Gastrocnemius medialis (tissue), 4 donors: ENCODE measurements around the gene KNDC1. TPM values are rescaled to one million over a fixed set of nuclear protein-coding genes. Genes with fewer than 3 reads are reported as not detected.

Source experiments
- ATAC-seq, 2 donors: fragments of 150-250 bp; one replicate each; pipeline ENCODE4 v1.9.1; 2016
- DNase-seq, 2 donors: peaks; one replicate each; pipeline ENCODE4 v3.0.0-alpha.2; 2019
- H3K27ac ChIP-seq, 4 donors: fragments of 200-600 bp; sonication (generic); 1 replicate in 1 of 4; 2 replicates in 3 of 4; pipeline ENCODE4 v1.5.1; 2016 to 2018; ENCODE audit warnings: mild to moderate bottlenecking in 2 of 4, moderate library complexity in 1 of 4
- H3K27me3 ChIP-seq, 3 donors: fragments of 200-600 bp; sonication (generic) in 2 of 3; 1 replicate in 1 of 3; 2 replicates in 2 of 3; pipeline versions ENCODE4 v1.5.1 to v1.6.0; 2016 to 2019; ENCODE audit warnings: mild to moderate bottlenecking in 1 of 3, moderate library complexity in 1 of 3
- H3K36me3 ChIP-seq, 2 donors: fragments of 200-600 bp; sonication (generic) in 1 of 2; one replicate each; pipeline ENCODE4 v1.5.1; 2017 to 2018
- H3K4me1 ChIP-seq, 2 donors: fragments of 200-600 bp; sonication (generic) in 1 of 2; one replicate each; pipeline ENCODE4 v1.5.1; 2016 to 2017; ENCODE audit warnings: mild to moderate bottlenecking in 2 of 2
- H3K4me3 ChIP-seq, 4 donors: fragments of 200-600 bp; sonication (generic) in 3 of 4; 1 replicate in 1 of 4; 2 replicates in 3 of 4; pipeline ENCODE4 v1.5.1; 2016 to 2019; ENCODE audit warnings: mild to moderate bottlenecking in 2 of 4
- H3K9me3 ChIP-seq, 3 donors: fragments of 200-600 bp; sonication (generic) in 2 of 3; 1 replicate in 1 of 3; 2 replicates in 2 of 3; pipeline ENCODE4 v1.5.1; 2016 to 2019
- CTCF ChIP-seq, 5 experiments: fragments of 450-650 bp in 3 of 5; fragments of 200-600 bp in 2 of 5; sonication (generic) in 2 of 5; IDR thresholded peaks in 4 of 5; conservative IDR thresholded peaks in 1 of 5; 1 replicate in 4 of 5; 2 replicates in 1 of 5; pipeline ENCODE4 v1.5.1; 2016 to 2019; ENCODE audit warnings: antibody characterized with exemption in 5 of 5, mild to moderate bottlenecking in 3 of 5, moderate library complexity in 3 of 5
- POLR2A ChIP-seq, 2 donors: fragments of 450-650 bp; IDR thresholded peaks; one replicate each; pipeline ENCODE4 v1.6.1; 2017; ENCODE audit warnings: antibody characterized with exemption in 2 of 2, mild to moderate bottlenecking in 2 of 2, moderate library complexity in 2 of 2
- in situ Hi-C, 4 donors: fragments of 200-750 bp; cut with MboI; loops; one replicate each; pipeline versions ENCODE4 v1.15.0 to v1.8.0; 2017; ENCODE audit warnings: low sequenced_read_pairs in 4 of 4
- intact Hi-C: fragments of 100-400 bp; cut with DNase I; formaldehyde crosslinking; loops from one replicate; pipeline ENCODE4 v1.15.1; 2023; ENCODE audit warnings: low total_unique reads
- total RNA-seq, 4 donors: library from RNA; depleted of rRNA; stranded (reverse); fragments of >200 nt; gene quantifications; one replicate each; pipeline versions ENCODE4 v1.1.0 to v1.2.3, GENCODE V29; 2016

Gene KNDC1
- total RNA-seq, 4 donors from 2014 or later: 0.04 to 0.13 TPM; not detected in 2

- in situ Hi-C loops: no loop called here
- ATAC-seq (no peak), DNase-seq (no peak)
- H3K27me3 ChIP-seq: peaks cover 41 to 66% (median 51%) of the 10 kb centered on the region in 3 donors
- intact Hi-C loops: no loop called here
- H3K9me3 ChIP-seq: no peaks in the 10 kb centered on the region
- no peak overlapping the region for H3K27ac ChIP-seq
- H3K36me3 ChIP-seq: no peaks in the 10 kb centered on the region
- H3K4me1 ChIP-seq: no peaks in the 10 kb centered on the region
- TF ChIP-seq POLR2A (IDR thresholded peaks at IDR 0.05) (no peak), CTCF (IDR thresholded peaks at IDR 0.05 in 4 of 5, conservative IDR thresholded peaks at IDR 0.05 in 1 of 5) (no peak)
- no peak overlapping the region for H3K4me3 ChIP-seq
Observed at GRCh38 chr10:133226251-133226808, 66.3 kb downstream of the KNDC1 start.

DNA sequence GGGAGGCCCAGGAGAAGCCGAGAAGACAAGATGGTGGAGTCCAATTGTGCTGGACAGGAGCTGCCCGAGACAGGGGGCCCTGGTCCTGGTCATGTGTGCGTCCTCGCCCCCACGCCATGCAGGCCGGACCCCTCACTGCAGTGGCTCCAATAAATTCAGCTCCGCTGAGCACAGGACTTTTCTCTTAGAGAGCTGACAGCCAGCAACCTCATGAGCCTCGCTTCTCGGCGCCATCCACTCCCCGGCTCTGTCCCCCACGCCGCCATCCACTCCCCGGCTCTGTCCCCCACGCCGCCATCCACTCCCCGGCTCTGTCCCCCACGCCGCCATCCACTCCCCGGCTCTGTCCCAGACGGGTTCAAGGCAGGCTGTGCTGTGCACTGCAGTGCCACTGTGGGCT, 67.2 kb downstream of the KNDC1 start:
- in situ Hi-C loops: no loop called here

DNA sequence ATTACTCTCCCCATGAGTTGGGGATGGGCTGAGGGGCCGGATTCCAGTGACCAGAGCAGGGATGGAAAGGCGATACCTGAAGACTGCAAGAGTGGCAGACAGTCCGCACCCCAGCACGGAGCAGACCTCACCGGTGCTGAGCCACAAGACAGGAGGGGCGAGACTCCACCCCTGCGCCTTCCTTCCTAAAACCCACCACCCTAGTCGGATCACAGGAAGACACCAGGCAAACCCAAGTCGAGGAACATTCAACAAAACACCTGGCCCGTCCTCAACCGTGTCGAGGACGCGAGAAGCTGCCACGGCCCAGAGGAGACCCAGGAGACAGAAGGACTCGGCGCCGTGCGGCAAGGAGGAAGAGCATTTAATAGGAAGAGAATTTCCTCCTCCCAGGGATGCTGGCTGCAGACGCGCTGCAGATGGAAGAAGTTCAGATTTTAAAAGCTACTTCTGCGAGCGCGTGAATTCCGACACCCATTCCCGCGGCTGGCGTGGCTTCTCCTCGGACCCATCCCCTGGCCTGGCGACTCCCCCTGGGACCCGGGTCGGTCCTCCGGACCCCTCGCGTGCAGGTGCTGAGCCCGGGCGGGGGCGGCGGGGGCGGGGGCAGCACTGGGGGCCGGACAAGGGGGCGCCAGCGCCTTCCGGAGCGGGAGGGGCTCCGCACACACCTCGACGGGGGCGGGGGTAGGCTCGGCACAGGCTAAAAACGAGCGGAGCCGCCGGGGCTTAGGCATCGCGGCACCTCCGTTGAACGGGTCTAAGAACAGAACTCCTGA, 69.4 kb downstream of the KNDC1 start:
- peaks cover 64 to 84% (median 68%) of the 10 kb centered on the region in 3 donors for H3K27me3 ChIP-seq
- in situ Hi-C loops: no loop called here
- H3K4me1 ChIP-seq: no peaks in the 10 kb centered on the region
- ATAC-seq (no peak), DNase-seq (no peak)
- H3K9me3 ChIP-seq: no peaks in the 10 kb centered on the region
- no peak overlapping the region for H3K4me3 ChIP-seq
- no peak for TF ChIP-seq POLR2A (IDR thresholded peaks at IDR 0.05)
- no peak for TF ChIP-seq CTCF (IDR thresholded peaks at IDR 0.05 in 4 of 5, conservative IDR thresholded peaks at IDR 0.05 in 1 of 5)
- no peak overlapping the region for H3K27ac ChIP-seq
- no peaks in the 10 kb centered on the region for H3K36me3 ChIP-seq
- intact Hi-C loops: no loop called here

More for the DNA sequence above, 67.2 kb downstream of the KNDC1 start:
- no peak for ATAC-seq
- no peak for DNase-seq
- Histone ChIP-seq H3K4me3 (no peak overlapping the region), H3K4me1 (no peaks in the 10 kb centered on the region), H3K9me3 (no peaks in the 10 kb centered on the region), H3K27me3 (peaks cover 48 to 70% (median 60%) of the 10 kb centered on the region in 3 donors), H3K36me3 (no peaks in the 10 kb centered on the region), H3K27ac (no peak overlapping the region)
- TF ChIP-seq CTCF (IDR thresholded peaks at IDR 0.05 in 4 of 5, conservative IDR thresholded peaks at IDR 0.05 in 1 of 5) (no peak), POLR2A (IDR thresholded peaks at IDR 0.05) (no peak)
- intact Hi-C loops: no loop called here

- H3K27ac ChIP-seq: no peak within 1 kb of the TSS
- in situ Hi-C loops: no loop called here
- no peaks in the 10 kb centered on the region for H3K9me3 ChIP-seq
- intact Hi-C loops: no loop called here
- TF ChIP-seq CTCF (IDR thresholded peaks at IDR 0.05 in 4 of 5, conservative IDR thresholded peaks at IDR 0.05 in 1 of 5) (no peak), POLR2A (IDR thresholded peaks at IDR 0.05) (no peak)
- H3K4me1 ChIP-seq: no peaks in the 10 kb centered on the region
- DNase-seq (no peak), ATAC-seq (no peak)
- no peak within 1 kb of the TSS for H3K4me3 ChIP-seq
- no peaks in the 10 kb centered on the region for H3K36me3 ChIP-seq
- H3K27me3 ChIP-seq: peaks cover 61 to 79% (median 63%) of the 10 kb centered on the region in 3 donors
Observed at GRCh38 chr10:133230044-133230361, 70.0 kb downstream of the KNDC1 start, which contains the start of gene UTF1. Gene UTF1 (plus strand): TSS chr10:133230217. CDS start chr10:133230289, 72 bp downstream.
